Prostate gland (tissue), 2 donors: ENCODE data around the gene RAPGEF2. TPM values are rescaled to one million over a fixed set of nuclear protein-coding genes. Genes with fewer than 3 reads are reported as not detected.

Source experiments
- DNase-seq: peaks from one replicate; pipeline ENCODE4 v3.0.0-alpha.2; 2019; ENCODE audit warnings: low spot score
- H3K27ac ChIP-seq, 2 donors: fragments of 200-600 bp; sonication (generic); 2 replicates each; pipeline ENCODE4 v1.5.1; 2017 to 2019
- H3K27me3 ChIP-seq: fragments of 200-600 bp; sonication (generic); replicated peaks from 2 replicates; pipeline ENCODE4 v1.5.1; 2019; ENCODE audit not compliant: insufficient read depth
- H3K36me3 ChIP-seq, 2 donors: fragments of 200-600 bp; sonication (generic); 1 replicate in 1 of 2; 2 replicates in 1 of 2; pipeline versions ENCODE4 v1.5.1 to v1.8.1; 2017 to 2019
- H3K4me1 ChIP-seq: fragments of 200-600 bp; sonication (generic); replicated peaks from 2 replicates; pipeline ENCODE4 v1.5.1; 2019
- H3K4me3 ChIP-seq, 2 donors: fragments of 200-600 bp; sonication (generic); 2 replicates each; pipeline ENCODE4 v1.5.1; 2017 to 2019
- H3K9me3 ChIP-seq: fragments of 200-600 bp; sonication (generic); 2 replicates; pipeline ENCODE4 v1.5.1; 2017
- CTCF ChIP-seq, 4 experiments: fragments of 200-600 bp in 2 of 4; fragments of 450-650 bp in 2 of 4; sonication (generic) in 2 of 4; IDR thresholded peaks; 1 replicate in 3 of 4; 2 replicates in 1 of 4; pipeline ENCODE4 v1.5.1; 2016 to 2019; ENCODE audit warnings: antibody characterized with exemption in 4 of 4, mild to moderate bottlenecking in 2 of 4, moderate library complexity in 2 of 4
- POLR2A ChIP-seq: fragments of 450-650 bp; IDR thresholded peaks from one replicate; pipeline ENCODE4 v1.6.1; 2016; ENCODE audit warnings: antibody characterized with exemption, mild to moderate bottlenecking
- POLR2AphosphoS5 ChIP-seq: sonication (generic); formaldehyde crosslinking; IDR thresholded peaks from one replicate; pipeline ENCODE4 v1.6.1; 2017; ENCODE audit warnings: antibody characterized with exemption
- WGBS: methylation state at CpG from one replicate; pipeline ENCODE4 v1.1.5; 2018; 5-methylcytosine and 5-hydroxymethylcytosine counted together
- intact Hi-C: fragments of 100-400 bp; cut with DNase I; formaldehyde crosslinking; loops from one replicate; pipeline ENCODE4 v1.14.2; 2022
- total RNA-seq, 2 donors: library from RNA; depleted of rRNA; stranded (reverse); fragments of >200 nt; gene quantifications; one replicate each; pipeline ENCODE4 v1.1.0, GENCODE V29; 2016

Gene RAPGEF2
- total RNA-seq, 2 donors from 2014 or later: 29.2 to 29.5 TPM

- H3K9me3 ChIP-seq: no peaks in the 10 kb centered on the region
- no peaks in the 10 kb centered on the region for H3K27me3 ChIP-seq
- DNase-seq: no peak
- intact Hi-C loops: no loop called here
- no peak overlapping the region for H3K27ac ChIP-seq
- no peaks in the 10 kb centered on the region for H3K36me3 ChIP-seq
- 86% methylated on average over 2 of the region's 2 CpGs for WGBS
- no peaks in the 10 kb centered on the region for H3K4me1 ChIP-seq
- no peak overlapping the region for H3K4me3 ChIP-seq
- no peak for TF ChIP-seq POLR2AphosphoS5
Observed at GRCh38 chr4:159117968-159118367, 15.1 kb downstream of the RAPGEF2 start.

- TF ChIP-seq POLR2A (no peak), POLR2AphosphoS5 (no peak), CTCF (IDR thresholded peaks at IDR 0.05) (no peak)
- Histone ChIP-seq H3K4me1 (no peaks in the 10 kb centered on the region), H3K27me3 (no peaks in the 10 kb centered on the region), H3K27ac (no peak overlapping the region), H3K36me3 (no peaks in the 10 kb centered on the region), H3K9me3 (no peaks in the 10 kb centered on the region), H3K4me3 (no peak overlapping the region)
- DNase-seq: no peak
- intact Hi-C loops: no loop called here
- 100% methylated on average over 2 of the region's 2 CpGs for WGBS
Observed at GRCh38 chr4:159121371-159121770, 18.5 kb downstream of the RAPGEF2 start.

- no peak overlapping the region for H3K4me3 ChIP-seq
- H3K9me3 ChIP-seq: no peaks in the 10 kb centered on the region
- DNase-seq: no peak
- H3K4me1 ChIP-seq: no peaks in the 10 kb centered on the region
- no peaks in the 10 kb centered on the region for H3K36me3 ChIP-seq
- no peaks in the 10 kb centered on the region for H3K27me3 ChIP-seq
- 94% methylated on average over 5 of the region's 5 CpGs for WGBS
- TF ChIP-seq POLR2AphosphoS5 (no peak), POLR2A (no peak), CTCF (IDR thresholded peaks at IDR 0.05) (no peak)
- no peak overlapping the region for H3K27ac ChIP-seq
- intact Hi-C loops: no loop called here
Observed at GRCh38 chr4:159126716-159127115, 23.8 kb downstream of the RAPGEF2 start.

DNA sequence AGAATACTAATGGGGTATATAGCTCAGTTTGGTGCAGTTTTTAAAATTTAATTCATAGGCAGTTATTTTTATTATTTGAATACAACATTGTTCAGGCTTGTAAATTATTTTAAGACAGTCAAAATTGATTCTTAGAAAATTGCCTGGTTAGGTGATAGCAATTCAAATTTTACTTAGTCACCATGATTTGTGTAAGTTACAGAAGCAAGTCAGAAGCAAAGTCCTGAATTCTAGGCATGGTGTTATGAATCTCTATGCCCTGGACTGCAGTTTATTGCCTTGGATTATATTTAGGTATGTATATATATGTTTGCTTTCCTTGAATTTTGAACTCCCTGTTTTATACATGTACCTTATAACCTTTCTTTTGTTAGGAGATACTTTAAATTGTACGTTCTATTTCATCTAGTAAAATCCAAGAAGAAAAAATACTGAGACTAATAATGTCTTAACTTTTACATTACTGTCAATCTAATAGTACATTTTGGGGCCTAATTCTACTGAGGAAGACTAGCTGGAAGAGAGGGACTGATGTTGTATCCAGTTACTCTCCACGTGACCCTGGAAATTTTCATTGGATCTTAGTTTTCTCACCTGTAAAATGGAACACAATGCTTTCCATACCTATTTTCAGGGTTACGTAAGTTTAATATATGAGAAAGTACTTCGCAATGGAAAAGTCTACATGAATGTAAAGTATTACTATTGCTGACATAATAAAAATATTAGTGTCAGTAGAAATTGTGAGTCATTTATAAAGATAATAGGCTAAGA lies 25.1 kb downstream of the RAPGEF2 start:
- 82% methylated on average over 4 of the region's 4 CpGs for WGBS
- intact Hi-C loops: no loop called here
- H3K9me3 ChIP-seq: no peaks in the 10 kb centered on the region
- H3K4me1 ChIP-seq: no peaks in the 10 kb centered on the region
- H3K27me3 ChIP-seq: no peaks in the 10 kb centered on the region
- no peak overlapping the region for H3K4me3 ChIP-seq
- no peak for DNase-seq
- no peaks in the 10 kb centered on the region for H3K36me3 ChIP-seq
- no peak for TF ChIP-seq CTCF (IDR thresholded peaks at IDR 0.05)
- TF ChIP-seq POLR2AphosphoS5: no peak
- no peak for TF ChIP-seq POLR2A
- no peak overlapping the region for H3K27ac ChIP-seq

DNA sequence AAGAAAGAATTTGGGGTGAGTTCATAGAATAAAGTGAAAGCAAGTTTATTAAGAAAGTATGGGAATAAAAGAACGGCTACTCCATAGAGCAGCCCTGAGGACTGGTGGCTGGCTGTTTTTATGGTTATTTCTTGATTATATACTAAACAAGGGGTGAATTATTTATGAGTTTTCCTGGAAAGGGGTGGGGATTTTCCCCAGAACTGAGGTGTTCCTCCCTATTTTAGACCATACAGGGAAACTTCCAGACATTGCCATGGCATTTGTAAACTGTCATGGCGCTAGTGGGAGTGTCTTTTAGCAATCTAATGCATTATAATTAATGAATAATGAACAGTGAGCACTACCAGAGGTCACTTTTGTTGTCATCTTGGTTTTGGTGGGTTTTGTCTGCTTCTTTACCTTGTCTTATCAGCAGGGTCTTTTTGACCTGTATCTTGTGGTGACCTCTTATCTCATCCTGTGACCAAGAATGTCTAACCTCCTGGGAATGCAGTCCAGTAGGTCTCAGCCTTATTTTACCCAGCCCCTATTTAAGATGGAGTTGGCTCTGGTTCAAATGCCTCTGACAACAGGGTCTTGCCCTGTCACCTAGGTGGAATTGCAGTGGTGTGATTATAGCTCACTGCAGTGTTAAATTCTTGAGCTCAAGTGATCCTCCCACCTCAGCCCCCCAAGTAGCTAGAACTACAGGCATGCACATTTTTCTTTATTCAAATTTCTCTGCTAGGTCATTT lies 27.1 kb downstream of the RAPGEF2 start:
- H3K27me3 ChIP-seq: no peaks in the 10 kb centered on the region
- H3K36me3 ChIP-seq: no peaks in the 10 kb centered on the region
- intact Hi-C loops: no loop called here
- no peaks in the 10 kb centered on the region for H3K4me1 ChIP-seq
- no peak overlapping the region for H3K4me3 ChIP-seq
- DNase-seq: no peak
- no peaks in the 10 kb centered on the region for H3K9me3 ChIP-seq
- 89% methylated on average over 2 of the region's 2 CpGs for WGBS
- H3K27ac ChIP-seq: no peak overlapping the region
- TF ChIP-seq CTCF (IDR thresholded peaks at IDR 0.05) (no peak), POLR2A (no peak), POLR2AphosphoS5 (no peak)
